ENCODE data around the gene STUM.

Gene STUM

GRCh38 chr1:226629896-226630550 lies 81.5 kb downstream of the STUM start:
- DNase-seq = no peak
- CTCF ChIA-PET = interaction anchor here (1.3 kb wide), 1 partner anchor 197 kb away, joined by 3 read pairs; no protein-coding TSS in a partner anchor
- H3K4me3 Mint-ChIP-seq = no peak overlapping the region
- no peak overlapping the region for H3K27ac Mint-ChIP-seq
- peaks cover 48% of the 10 kb centered on the region for H3K4me1 Mint-ChIP-seq
- peaks cover 43% of the 10 kb centered on the region for H3K36me3 Mint-ChIP-seq
- H3K9me3 Mint-ChIP-seq = no peaks in the 10 kb centered on the region
- H3K27me3 Mint-ChIP-seq = peaks cover 16% of the 10 kb centered on the region

GRCh38 chr1:226630592-226630991 lies 82.0 kb downstream of the STUM start:
- Mint-ChIP-seq H3K27ac (no peak overlapping the region), H3K4me1 (peaks cover 54% of the 10 kb centered on the region), H3K36me3 (peaks cover 49% of the 10 kb centered on the region), H3K4me3 (no peak overlapping the region), H3K27me3 (peaks cover 14% of the 10 kb centered on the region), H3K9me3 (no peaks in the 10 kb centered on the region)
- no peak for DNase-seq
- CTCF ChIA-PET = no interaction called here

- peaks cover 6% of the 10 kb centered on the region for H3K27me3 Mint-ChIP-seq
- CTCF ChIA-PET = interaction anchor here (5.6 kb wide), 1 partner anchor 196 kb away, joined by 75 read pairs; no protein-coding TSS in a partner anchor
- H3K4me1 Mint-ChIP-seq = peaks cover 57% of the 10 kb centered on the region
- no peak for DNase-seq
- H3K9me3 Mint-ChIP-seq = no peaks in the 10 kb centered on the region
- no peak overlapping the region for H3K4me3 Mint-ChIP-seq
- H3K27ac Mint-ChIP-seq = no peak overlapping the region
- peaks cover 52% of the 10 kb centered on the region for H3K36me3 Mint-ChIP-seq
These were observed 82.9 kb downstream of the STUM start for GRCh38 chr1:226631229-226632000.

DNA sequence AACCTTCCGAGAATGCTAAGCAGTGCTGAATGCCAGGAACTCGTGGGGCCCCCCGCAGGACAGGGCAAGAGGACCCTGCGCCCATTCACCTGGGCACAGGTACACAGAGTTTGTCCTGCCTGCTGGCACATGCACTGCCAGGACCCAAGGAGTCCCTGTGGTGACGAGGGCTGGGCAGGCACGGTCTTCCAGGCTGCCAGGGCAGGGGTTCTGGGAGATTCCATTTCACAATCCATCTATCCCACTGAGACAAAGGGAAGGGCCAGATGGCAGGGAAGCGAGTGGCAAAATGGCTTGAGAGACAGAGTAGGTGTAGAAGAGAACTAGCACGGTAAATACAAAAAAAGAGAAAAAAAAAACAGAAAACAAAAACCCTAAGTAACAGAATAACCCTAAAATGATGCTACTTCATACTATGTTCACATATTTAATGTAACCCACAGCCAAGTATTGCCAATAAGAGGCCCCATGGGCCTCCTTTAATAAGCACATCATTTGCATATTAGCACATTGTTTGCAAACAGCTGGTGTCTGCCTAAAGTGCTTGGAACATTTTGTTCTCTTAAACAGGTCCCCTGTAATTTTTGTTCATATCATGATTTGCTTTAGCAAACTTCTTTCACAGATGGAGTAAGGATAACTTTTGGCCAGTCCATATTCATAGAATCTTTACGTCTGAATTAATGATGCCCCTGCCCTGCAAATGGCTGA lies 83.8 kb downstream of the STUM start:
- Mint-ChIP-seq H3K36me3 (peaks cover 55% of the 10 kb centered on the region), H3K27ac (peak overlapping the region; percentile 71), H3K27me3 (peaks cover 4% of the 10 kb centered on the region), H3K4me3 (no peak overlapping the region), H3K4me1 (peaks cover 57% of the 10 kb centered on the region), H3K9me3 (no peaks in the 10 kb centered on the region)
- CTCF ChIA-PET = interaction anchor here (1.3 to 5.6 kb wide), 9 partner anchors 11 to 236 kb away, joined by 3 to 75 read pairs (median 11); no protein-coding TSS in a partner anchor
- DNase-seq = peak; percentile 12

DNA sequence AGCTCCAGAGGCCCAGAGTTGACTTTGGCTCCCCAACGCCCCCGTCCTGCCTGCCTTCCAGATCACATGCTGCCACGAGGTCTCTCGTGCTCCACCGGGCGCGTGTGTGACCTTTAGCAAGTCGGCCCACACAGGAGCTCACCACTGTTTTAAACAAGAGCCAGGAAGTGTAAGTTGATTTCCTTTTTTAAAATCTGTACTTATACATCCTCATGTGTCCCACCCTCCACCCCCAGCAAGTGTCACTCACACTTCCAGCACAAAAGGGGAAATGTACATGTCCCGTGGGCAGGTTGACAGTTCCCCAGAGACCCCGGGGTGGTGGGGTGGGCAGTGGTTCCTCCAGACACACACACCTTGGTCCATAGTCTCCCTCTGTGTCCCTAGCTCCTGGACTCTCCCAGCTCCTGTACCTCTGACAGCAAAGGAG lies 84.4 kb downstream of the STUM start:
- Mint-ChIP-seq H3K4me3 (no peak overlapping the region), H3K36me3 (peaks cover 55% of the 10 kb centered on the region), H3K27ac (peak overlapping the region; percentile 71), H3K27me3 (peaks cover 4% of the 10 kb centered on the region), H3K9me3 (no peaks in the 10 kb centered on the region), H3K4me1 (peaks cover 52% of the 10 kb centered on the region)
- DNase-seq = peak; percentile 21
- CTCF ChIA-PET = interaction anchor here (1.1 to 5.6 kb wide), 13 partner anchors 10 to 236 kb away, joined by 3 to 75 read pairs (median 5); no protein-coding TSS in a partner anchor

DNA sequence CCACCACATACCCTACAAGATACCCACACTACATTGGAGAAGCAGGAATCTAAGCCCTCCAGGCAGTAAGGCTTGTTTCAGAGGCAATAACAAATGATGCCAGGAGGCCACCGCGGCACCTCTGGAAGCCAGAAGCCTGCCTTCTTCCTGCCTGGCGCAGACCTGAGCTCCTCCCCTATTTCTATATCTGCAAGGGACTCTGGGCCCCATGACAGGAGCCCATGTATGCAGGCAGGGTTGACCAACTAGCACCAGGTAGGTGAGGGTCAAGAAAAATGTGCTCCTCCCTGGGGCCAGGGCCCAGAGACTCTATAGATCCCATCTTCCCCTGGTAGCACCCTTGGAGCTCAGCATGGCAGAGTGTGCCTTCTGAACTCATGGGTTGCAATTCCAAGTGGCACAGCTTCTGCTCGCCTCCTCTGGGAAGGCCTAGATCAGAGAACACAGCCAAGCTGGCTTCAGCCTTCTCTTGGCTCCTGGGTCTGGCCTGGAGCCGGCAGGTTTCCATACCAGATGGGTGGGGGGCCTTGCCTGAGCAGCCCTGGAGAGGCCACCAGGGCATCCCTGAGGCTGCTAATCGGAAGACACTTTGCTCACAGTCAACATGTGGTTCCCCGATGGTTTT lies 85.1 kb downstream of the STUM start:
- no peaks in the 10 kb centered on the region for H3K9me3 Mint-ChIP-seq
- peak; percentile 20 for DNase-seq
- H3K4me1 Mint-ChIP-seq = peaks cover 52% of the 10 kb centered on the region
- CTCF ChIA-PET = interaction anchor here (0.7 to 5.6 kb wide), 19 partner anchors 9 to 248 kb away, joined by 3 to 75 read pairs (median 4); no protein-coding TSS in a partner anchor
- peaks cover 58% of the 10 kb centered on the region for H3K36me3 Mint-ChIP-seq
- H3K27ac Mint-ChIP-seq = peak overlapping the region; percentile 71
- no peak overlapping the region for H3K4me3 Mint-ChIP-seq
- H3K27me3 Mint-ChIP-seq = peaks cover 4% of the 10 kb centered on the region

DNA sequence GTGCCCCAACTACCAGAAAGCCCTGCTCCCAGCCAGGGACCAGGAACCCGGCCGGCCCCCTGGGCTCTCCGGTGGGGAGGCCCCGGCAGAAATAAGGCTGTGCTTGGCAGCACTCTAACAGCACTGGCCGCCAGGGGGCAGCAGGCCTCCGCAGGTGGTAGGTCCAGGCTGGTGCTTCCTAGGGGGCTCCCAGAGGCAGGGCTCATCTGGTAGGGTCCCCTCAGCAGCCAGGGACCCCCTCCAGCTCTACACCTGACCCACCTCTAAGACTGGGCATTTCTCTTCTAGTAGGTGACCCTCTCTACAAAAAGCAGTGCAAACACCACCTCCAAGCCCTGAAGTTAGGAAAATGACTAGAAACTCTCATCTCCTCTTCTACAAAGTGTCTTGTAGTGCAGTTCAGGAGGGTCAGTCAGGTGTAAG lies 85.6 kb downstream of the STUM start:
- CTCF ChIA-PET = interaction anchor here (0.7 to 5.6 kb wide), 21 partner anchors 9 to 248 kb away, joined by 3 to 75 read pairs (median 4); no protein-coding TSS in a partner anchor
- Mint-ChIP-seq H3K27ac (peak overlapping the region; percentile 83), H3K4me1 (peaks cover 52% of the 10 kb centered on the region), H3K36me3 (peaks cover 62% of the 10 kb centered on the region), H3K27me3 (peaks cover 4% of the 10 kb centered on the region), H3K4me3 (peak overlapping the region; percentile 35), H3K9me3 (no peaks in the 10 kb centered on the region)
- DNase-seq = peak; percentile 86

DNA sequence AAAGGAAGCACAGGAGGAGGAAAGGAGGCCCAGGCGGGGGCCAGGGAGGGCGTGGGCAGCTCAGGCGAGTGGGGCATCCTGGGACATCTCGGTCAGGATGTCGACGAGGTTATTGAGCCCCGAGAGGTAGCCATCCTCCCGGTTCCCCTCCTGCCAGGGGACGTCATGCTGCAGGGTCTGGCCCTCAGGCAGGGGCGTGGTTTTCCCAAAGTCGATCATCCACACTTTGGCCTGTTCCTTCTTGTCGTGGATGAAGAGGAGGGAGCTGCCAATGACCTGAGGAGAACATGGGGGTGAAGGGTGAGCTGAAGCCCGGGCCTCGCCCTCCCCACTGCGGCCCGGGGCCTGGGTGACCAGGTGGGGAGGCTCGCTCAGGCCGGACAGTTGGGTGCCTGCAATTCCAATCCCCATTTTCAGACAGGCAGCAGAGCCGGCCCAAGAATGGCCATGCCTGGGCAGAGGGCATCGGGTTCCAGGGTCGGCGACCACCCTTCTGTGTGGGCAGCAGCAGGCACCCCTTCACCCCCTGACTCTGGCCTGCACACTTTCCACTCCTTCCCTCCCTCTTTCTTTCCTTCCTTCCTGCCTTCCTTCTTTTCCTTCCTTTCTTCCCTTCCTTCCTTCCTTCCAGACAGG lies 86.2 kb downstream of the STUM start:
- DNase-seq = no peak
- H3K4me3 Mint-ChIP-seq = peak overlapping the region; percentile 62
- H3K9me3 Mint-ChIP-seq = no peaks in the 10 kb centered on the region
- peaks cover 65% of the 10 kb centered on the region for H3K36me3 Mint-ChIP-seq
- peaks cover 4% of the 10 kb centered on the region for H3K27me3 Mint-ChIP-seq
- H3K4me1 Mint-ChIP-seq = peaks cover 55% of the 10 kb centered on the region
- peak overlapping the region; percentile 95 for H3K27ac Mint-ChIP-seq
- CTCF ChIA-PET = interaction anchor here (0.7 to 5.6 kb wide), 21 partner anchors 8 to 248 kb away, joined by 3 to 75 read pairs (median 4); partner anchors contain the start of gene ITPKB

- CTCF ChIA-PET = interaction anchor here (0.8 to 5.6 kb wide), 13 partner anchors 8 to 247 kb away, joined by 3 to 75 read pairs (median 4); partner anchors contain the start of gene ITPKB
- Mint-ChIP-seq H3K4me1 (peaks cover 57% of the 10 kb centered on the region), H3K4me3 (peak overlapping the region; percentile 62), H3K27ac (peak overlapping the region; percentile 95), H3K9me3 (no peaks in the 10 kb centered on the region), H3K27me3 (peaks cover 4% of the 10 kb centered on the region), H3K36me3 (peaks cover 66% of the 10 kb centered on the region)
- peak; percentile 70 for DNase-seq
These were observed 86.9 kb downstream of the STUM start for GRCh38 chr1:226635456-226635941.

DNA sequence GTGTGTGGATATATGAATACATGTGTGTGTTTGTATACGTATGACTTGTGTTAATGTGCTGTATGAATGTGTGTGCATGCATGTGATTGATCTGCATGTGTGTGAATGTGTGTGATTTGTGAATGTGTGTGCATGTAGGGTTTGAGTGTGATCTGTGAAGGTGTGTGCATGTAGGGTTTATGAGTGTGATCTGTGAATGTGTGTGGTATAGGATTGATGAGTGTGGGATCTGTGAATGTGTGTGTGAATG lies 88.2 kb downstream of the STUM start:
- H3K27me3 Mint-ChIP-seq = peaks cover 4% of the 10 kb centered on the region
- H3K4me1 Mint-ChIP-seq = peaks cover 55% of the 10 kb centered on the region
- H3K36me3 Mint-ChIP-seq = peaks cover 61% of the 10 kb centered on the region
- H3K9me3 Mint-ChIP-seq = no peaks in the 10 kb centered on the region
- H3K4me3 Mint-ChIP-seq = no peak overlapping the region
- DNase-seq = no peak
- peak overlapping the region; percentile 43 for H3K27ac Mint-ChIP-seq
- CTCF ChIA-PET = interaction anchor here (2.1 kb wide), 1 partner anchor 11 kb away, joined by 10 read pairs; no protein-coding TSS in a partner anchor

DNA sequence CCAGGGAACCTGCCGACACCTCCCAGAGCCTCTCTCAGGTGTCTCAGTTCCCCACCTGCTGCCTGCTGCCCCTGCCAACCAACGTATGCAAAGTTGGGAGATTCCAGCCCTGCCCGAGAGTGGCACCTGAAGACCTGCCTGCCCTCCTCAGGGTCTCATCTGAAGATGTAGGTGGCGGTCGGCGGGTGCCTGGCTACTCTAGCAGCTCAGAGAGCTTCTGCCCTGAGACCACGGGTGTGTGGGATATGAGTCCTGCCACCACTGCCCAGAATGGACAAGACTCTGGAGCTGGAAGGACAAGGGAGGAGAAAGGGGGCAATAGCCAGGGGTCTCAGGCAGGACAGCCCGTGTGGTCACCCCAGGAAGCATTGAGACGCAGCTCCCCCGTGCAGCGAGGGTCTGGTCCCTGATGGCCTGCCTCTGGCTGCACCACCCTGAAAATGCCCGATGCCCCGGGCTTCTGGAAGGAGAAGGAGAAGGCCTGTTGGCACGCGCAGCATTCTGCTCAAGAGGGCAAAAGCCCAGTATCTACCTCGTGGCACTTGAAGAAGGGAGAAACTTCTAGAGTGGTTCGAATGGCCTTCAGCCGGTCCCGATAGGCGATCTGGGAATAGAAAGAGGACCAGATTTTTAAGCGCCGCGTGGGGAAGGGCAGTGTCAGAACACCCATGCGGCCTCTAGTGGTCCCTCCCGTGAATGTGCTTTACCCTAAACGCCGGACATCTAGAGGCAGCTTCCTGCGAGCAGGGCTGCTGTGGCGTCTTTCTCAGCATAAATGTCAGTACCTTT lies 88.8 kb downstream of the STUM start:
- Mint-ChIP-seq H3K4me3 (no peak overlapping the region), H3K27me3 (peaks cover 4% of the 10 kb centered on the region), H3K27ac (peak overlapping the region; percentile 43), H3K36me3 (peaks cover 62% of the 10 kb centered on the region), H3K4me1 (peaks cover 55% of the 10 kb centered on the region), H3K9me3 (no peaks in the 10 kb centered on the region)
- no peak for DNase-seq
- CTCF ChIA-PET = interaction anchor here (1.0 to 1.6 kb wide), 3 partner anchors 11 to 191 kb away, joined by 3 read pairs; no protein-coding TSS in a partner anchor

DNA sequence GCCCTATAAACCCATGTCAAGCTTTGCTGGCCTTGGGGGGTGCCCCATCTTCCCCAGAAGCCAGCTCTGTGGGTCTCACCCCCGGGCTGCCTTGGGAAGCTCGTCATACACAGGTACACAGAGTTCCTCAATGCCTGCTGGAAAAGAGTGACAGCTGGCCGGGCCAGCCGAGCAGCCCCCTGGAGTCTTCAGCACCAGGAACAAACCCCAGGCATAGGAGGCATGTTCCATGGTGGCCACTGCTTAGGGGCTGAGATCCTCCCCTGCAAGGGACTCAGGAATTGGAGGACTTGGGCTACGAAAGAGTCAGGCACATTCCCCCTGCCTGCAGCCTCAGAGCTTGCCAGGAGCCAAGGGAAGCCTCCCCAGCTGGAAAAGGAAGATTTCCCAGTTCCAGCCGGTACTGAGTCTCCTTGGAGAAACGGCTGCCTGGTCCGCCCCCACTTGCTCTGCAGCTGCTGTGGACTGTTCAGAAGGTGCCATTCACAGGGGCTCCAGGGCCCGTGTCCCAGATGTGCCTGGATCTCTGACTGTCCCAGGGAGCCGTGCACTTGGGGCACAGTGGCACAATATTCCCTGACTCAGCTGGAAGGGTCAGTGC lies 89.5 kb downstream of the STUM start:
- peaks cover 54% of the 10 kb centered on the region for H3K4me1 Mint-ChIP-seq
- H3K27ac Mint-ChIP-seq = peak overlapping the region; percentile 37
- peaks cover 4% of the 10 kb centered on the region for H3K27me3 Mint-ChIP-seq
- H3K9me3 Mint-ChIP-seq = no peaks in the 10 kb centered on the region
- peaks cover 57% of the 10 kb centered on the region for H3K36me3 Mint-ChIP-seq
- CTCF ChIA-PET = interaction anchor here (1.0 to 1.6 kb wide), 3 partner anchors 12 to 191 kb away, joined by 3 read pairs; no protein-coding TSS in a partner anchor
- no peak overlapping the region for H3K4me3 Mint-ChIP-seq
- peak; percentile 17 for DNase-seq

Data from activated naive CD4-positive, alpha-beta T cell treated with anti-CD3 and anti-CD28 coated beads, Interleukin-2, amount 10 ng/mL, durations not matched to agents 7 days and 5 days (primary cell).